ENCODE results near the gene TMPRSS5. TPM values are rescaled to one million over a fixed set of nuclear protein-coding genes. Genes with fewer than 3 reads are reported as not detected.

Gene TMPRSS5
- total RNA-seq, 1 donor from 2014 or later = 1.2 TPM

DNA sequence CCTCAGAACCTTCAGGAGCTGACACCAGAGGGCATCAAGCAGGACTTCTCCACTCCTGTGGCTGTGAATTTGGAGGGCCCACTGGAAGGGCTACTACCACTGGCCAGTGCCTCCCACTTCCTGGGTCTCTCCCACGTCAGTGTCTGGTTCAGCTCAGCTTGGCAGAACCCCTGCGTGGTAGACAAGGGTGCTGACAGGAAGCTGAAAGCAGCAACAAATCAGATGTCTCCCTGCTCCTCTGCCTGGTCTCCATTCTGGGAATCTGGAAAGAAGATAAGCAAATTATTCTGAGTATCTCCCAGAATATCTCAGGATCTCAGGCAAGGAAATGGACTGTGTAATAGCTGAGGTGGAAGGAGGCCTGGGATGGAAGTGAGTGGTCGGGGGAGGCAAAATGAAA, 61.5 kb downstream of the TMPRSS5 start:
- H3K27ac Mint-ChIP-seq = no peak overlapping the region
- no peak overlapping the region for H3K4me3 Mint-ChIP-seq
- no peaks in the 10 kb centered on the region for H3K27me3 Mint-ChIP-seq
- H3K36me3 Mint-ChIP-seq (ENCODE audit: low read depth) = no peaks in the 10 kb centered on the region
- intact Hi-C loops (cut with micrococcal nuclease) = no loop called here
- H3K4me1 Mint-ChIP-seq = no peaks in the 10 kb centered on the region
- no peaks in the 10 kb centered on the region for H3K9me3 Mint-ChIP-seq
- DNase-seq = no peak

DNA sequence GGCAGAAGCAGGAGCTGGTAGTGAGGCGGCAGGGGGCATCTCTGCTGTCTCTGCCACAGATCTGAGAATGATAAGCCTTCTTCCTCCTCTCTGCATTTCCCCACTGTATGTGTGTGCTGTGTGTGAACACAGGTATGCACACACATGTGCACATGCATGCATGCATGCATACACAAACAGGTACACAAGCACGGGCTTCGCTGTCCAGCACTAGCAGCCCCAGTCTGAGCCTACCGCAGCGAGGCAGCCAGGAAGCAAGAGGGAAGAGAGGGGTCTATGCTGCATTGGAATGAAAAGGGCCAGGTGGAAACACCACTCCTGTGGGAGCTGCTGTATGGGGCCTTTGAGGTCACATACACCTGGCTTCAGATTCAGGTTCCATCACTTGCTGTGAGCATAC, 62.4 kb downstream of the TMPRSS5 start:
- Mint-ChIP-seq H3K27me3 (no peaks in the 10 kb centered on the region), H3K27ac (no peak overlapping the region), H3K36me3 (ENCODE audit: low read depth) (no peaks in the 10 kb centered on the region), H3K9me3 (no peaks in the 10 kb centered on the region), H3K4me1 (no peaks in the 10 kb centered on the region), H3K4me3 (no peak overlapping the region)
- DNase-seq = no peak
- intact Hi-C loops (cut with micrococcal nuclease) = no loop called here

DNA sequence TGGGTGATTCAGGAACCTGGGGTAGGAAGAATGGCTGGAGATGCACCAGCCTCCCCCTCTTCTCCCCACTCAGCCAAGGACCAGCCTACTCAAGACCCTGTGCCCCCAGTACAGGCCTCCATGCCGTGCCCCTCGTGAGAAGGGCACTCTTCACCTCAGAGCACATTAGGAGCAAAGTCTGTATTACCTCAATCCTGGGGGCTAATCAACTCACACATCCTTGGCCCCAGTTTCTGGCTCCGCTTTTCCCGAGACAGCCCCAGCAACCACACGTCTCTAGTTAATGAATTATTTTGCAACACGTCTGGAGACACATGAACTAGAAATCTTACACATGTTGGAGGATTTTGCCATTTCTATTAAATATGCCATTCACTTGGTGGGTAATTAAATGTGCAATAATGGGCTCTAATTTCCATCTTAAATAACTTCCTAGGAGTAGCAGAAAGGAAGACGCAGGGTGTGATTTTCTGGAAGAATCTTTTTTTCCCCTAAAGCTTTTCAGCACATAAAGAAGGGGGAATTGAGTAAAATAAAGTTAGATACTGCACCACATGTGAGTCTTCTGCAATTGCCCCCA, 63.0 kb downstream of the TMPRSS5 start:
- no peak overlapping the region for H3K4me3 Mint-ChIP-seq
- H3K4me1 Mint-ChIP-seq = no peaks in the 10 kb centered on the region
- no peak overlapping the region for H3K27ac Mint-ChIP-seq
- no peaks in the 10 kb centered on the region for H3K9me3 Mint-ChIP-seq
- no peaks in the 10 kb centered on the region for H3K27me3 Mint-ChIP-seq
- DNase-seq = no peak
- intact Hi-C loops (cut with micrococcal nuclease) = no loop called here
- H3K36me3 Mint-ChIP-seq (ENCODE audit: low read depth) = no peaks in the 10 kb centered on the region

DNA sequence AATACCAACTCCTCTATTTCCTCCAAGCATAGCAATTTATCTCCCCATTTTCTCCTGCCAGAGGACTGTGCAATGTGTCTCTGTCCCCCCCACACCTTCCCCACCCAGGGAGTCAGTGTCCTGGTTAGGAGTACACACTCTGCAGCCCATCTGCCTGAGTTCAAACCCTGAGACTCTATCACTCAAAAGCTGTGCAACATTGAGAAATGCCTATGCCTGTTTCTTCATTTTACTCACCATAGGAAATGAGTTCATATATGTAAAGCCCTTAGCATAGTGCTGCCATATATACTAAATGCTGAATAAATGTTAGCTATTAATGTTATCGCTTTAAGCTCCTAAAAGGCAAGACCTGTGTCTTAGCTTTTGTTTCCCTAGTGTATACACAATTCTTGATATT, 64.0 kb downstream of the TMPRSS5 start:
- DNase-seq = no peak
- no peaks in the 10 kb centered on the region for H3K36me3 Mint-ChIP-seq (ENCODE audit: low read depth)
- no peaks in the 10 kb centered on the region for H3K27me3 Mint-ChIP-seq
- H3K27ac Mint-ChIP-seq = no peak overlapping the region
- no peak overlapping the region for H3K4me3 Mint-ChIP-seq
- intact Hi-C loops (cut with micrococcal nuclease) = no loop called here
- H3K9me3 Mint-ChIP-seq = no peaks in the 10 kb centered on the region
- no peaks in the 10 kb centered on the region for H3K4me1 Mint-ChIP-seq

DNA sequence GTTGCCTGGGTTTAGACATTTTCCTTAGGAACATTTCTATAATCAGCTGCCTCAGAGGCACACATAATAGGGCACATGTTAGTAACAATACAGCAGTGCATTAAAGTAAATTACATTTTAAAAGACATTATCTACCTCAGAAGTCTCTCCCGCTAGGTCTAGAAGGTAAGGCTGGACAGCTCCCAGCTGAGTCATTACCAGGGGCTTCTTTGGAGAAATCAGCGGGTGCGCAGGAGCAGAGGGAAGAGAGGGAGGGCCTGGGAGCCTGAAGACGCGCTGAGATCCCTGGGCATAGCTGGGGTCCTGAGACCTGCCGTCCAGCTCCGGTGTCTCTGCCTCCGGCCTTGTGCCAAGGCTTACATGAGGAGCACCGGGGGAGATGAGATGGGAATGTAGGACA, 67.7 kb downstream of the TMPRSS5 start:
- no peaks in the 10 kb centered on the region for H3K4me1 Mint-ChIP-seq
- no peak overlapping the region for H3K4me3 Mint-ChIP-seq
- intact Hi-C loops (cut with micrococcal nuclease) = no loop called here
- H3K27me3 Mint-ChIP-seq = peaks cover 5% of the 10 kb centered on the region
- H3K36me3 Mint-ChIP-seq (ENCODE audit: low read depth) = no peaks in the 10 kb centered on the region
- H3K27ac Mint-ChIP-seq = no peak overlapping the region
- DNase-seq = no peak
- H3K9me3 Mint-ChIP-seq = peaks cover 4% of the 10 kb centered on the region

DNA sequence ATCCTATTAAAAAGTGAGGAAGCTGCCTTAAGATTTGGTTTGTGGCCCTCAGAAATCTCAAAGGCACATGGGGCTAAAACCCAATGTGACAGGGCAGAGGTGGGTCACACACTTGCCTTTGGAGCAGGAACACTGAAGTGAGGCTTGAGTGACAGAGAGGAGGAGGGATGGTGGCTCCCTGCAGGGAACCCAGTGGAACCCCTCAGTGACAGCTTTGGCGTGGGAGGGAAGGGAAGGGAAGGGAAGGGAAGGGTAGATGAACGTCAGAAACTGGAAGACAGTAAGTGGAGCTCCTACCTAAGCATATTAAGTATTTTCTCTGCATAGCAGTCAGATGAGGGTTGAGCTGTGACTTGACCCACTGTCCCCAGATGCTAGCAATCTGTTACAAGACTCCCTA, 68.5 kb downstream of the TMPRSS5 start:
- no peaks in the 10 kb centered on the region for H3K36me3 Mint-ChIP-seq (ENCODE audit: low read depth)
- no peak overlapping the region for H3K27ac Mint-ChIP-seq
- intact Hi-C loops (cut with micrococcal nuclease) = no loop called here
- H3K4me3 Mint-ChIP-seq = no peak overlapping the region
- peaks cover 5% of the 10 kb centered on the region for H3K27me3 Mint-ChIP-seq
- H3K9me3 Mint-ChIP-seq = peaks cover 4% of the 10 kb centered on the region
- H3K4me1 Mint-ChIP-seq = no peaks in the 10 kb centered on the region
- no peak for DNase-seq

Other genes starting within 250 kb of the TMPRSS5 start
- gene DRD2, start 230.9 kb downstream of the TMPRSS5 start, total RNA-seq = not detected in 2 replicates
- gene ZW10, start 67.4 kb upstream of the TMPRSS5 start, total RNA-seq = 21.3 and 24.2 TPM in 2 replicates
- not detected in 2 replicates for gene CLDN25, start 73.5 kb upstream of the TMPRSS5 start, total RNA-seq
- gene USP28, start 169.3 kb upstream of the TMPRSS5 start, total RNA-seq = 34.8 and 36.2 TPM in 2 replicates
- not detected in 2 replicates for gene HTR3B, start 198.5 kb upstream of the TMPRSS5 start, total RNA-seq

Data from activated CD4-positive, alpha-beta T cell treated with anti-CD3 and anti-CD28 coated beads, Interleukin-2, amount 10 ng/mL, durations not matched to agents 24 days and 14 days (primary cell).